ENCODE measurements around the gene ERCC6L2.

- TF ChIP-seq POLR2AphosphoS5 (IDR thresholded peaks at IDR 0.05; ENCODE audit: low read depth, low read length) (no peak), TAF1 (IDR thresholded peaks at IDR 0.05; ENCODE audit: borderline replicate concordance, insufficient read depth, low read length) (no peak), REST (IDR thresholded peaks at IDR 0.05; ENCODE audit: insufficient read depth in 1 of 2, low read depth in 2 of 2, low read length in 2 of 2) (no peak), SIN3A (IDR thresholded peaks at IDR 0.05; ENCODE audit: borderline replicate concordance, insufficient read depth, low read length) (no peak), FOXP2 (optimal IDR thresholded peaks at IDR 0.05; ENCODE audit: borderline replicate concordance, extremely low read depth, extremely low read length, insufficient read depth) (no peak)
These were observed 40.1 kb upstream of the ERCC6L2 start for GRCh38 chr9:95835393-95835792.

Data from PFSK-1 (cell line).